Ecto neural progenitor cell (in vitro differentiated cells): Measurements from ENCODE around the gene KLRC3.
"Not testable (repeated sequence)": the region's sequence is repeated elsewhere in the genome, so short reads cannot be mapped to it uniquely, and the experiment has no call there.

Source experiments
- DNase-seq: peaks from one replicate; pipeline ENCODE4 v3.0.0-alpha.2; 2018; ENCODE audit warnings: low spot score

KLRC3 gene

GRCh38 chr12:10420334-10420733 is at the start of gene KLRC3:
TSS of gene KLRC3 (minus strand) at chr12:10420595. CDS start at chr12:10420550, 45 bp downstream.
- DNase-seq = not testable (repeated sequence)

DNA sequence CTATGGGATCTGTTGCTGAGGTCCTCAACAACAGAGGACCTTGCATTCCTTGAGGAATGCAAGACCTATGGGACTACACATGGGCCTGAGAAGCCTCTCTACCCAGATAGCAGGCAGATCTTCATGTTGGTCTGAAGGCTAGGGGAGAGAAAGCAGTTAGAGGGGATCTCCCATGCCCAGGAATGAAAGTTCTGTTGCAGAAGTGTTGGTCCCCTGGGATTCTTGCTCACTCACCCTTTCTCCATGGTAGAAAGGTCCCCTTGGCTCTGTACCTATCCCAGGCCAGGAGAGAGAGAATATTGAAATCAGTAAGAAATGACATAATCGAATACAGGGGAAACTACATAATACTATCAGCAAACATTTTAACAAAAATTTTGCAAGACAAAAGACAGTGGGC is 49.3 kb upstream of the KLRC3 start:
- DNase-seq = no peak

DNA sequence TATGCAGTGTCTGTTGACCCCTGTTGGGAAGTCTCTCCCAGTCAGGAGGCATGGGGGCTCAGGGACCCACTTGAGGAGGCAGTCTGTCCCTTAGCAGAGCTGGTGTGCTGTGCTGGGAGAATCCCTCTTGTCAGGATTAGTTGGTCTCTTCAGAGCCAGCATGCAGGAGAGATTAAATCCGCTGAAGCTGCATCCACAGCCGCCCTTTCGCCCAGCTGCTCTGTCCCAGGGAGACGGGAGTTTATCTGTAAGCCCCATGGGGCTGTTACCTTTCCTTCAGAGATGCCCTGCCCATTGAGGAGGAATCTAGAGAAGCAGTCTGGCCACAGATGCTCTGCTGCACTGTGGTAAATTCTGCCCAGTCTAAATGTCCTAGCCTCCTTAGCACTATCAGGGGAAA is 45.9 kb upstream of the KLRC3 start:
- peak; percentile 43 for DNase-seq

DNA sequence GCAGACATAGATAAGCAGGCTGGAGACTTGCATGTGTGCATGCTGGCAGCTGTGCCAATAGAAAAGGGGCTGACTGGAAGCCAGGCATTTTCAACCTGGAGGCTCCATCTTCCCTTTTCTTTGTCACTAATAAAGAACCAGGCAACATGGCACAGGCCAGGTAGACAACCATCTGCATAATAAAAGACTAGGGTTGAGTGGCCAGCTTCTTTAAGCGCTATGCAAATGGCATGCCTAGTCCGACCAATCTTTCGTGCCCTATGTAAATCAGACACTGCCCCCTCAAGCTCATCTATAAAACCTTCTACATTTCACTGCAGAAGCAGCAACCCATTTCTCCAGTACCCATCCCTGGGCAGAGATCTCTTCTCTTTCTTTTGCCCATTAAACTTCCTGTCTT is 37.4 kb upstream of the KLRC3 start:
- DNase-seq = no peak

GRCh38 chr12:10456856-10457255 is 36.5 kb upstream of the KLRC3 start:
- no peak for DNase-seq

DNA sequence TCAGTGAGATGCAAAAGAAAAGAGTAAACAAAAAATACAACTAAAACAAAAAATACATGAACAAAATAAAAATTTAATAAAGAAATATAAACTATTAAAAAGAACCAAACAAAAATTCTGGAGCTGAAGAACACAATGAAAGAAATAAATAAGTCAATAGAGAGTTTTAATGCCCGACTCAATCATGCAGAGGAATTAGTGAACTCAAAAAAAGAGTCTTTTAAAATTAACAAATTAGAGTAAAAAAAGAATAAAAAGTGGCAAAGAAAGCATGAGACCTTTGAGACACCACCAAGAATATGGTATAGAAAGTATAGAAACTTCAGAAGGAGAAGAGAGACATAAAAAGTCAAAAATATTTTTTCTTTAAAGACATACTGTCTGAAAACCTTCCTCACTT is 35.4 kb upstream of the KLRC3 start:
- no peak for DNase-seq

- DNase-seq = no peak
Measured at GRCh38 chr12:10454531-10454930, 34.1 kb upstream of the KLRC3 start.

DNA sequence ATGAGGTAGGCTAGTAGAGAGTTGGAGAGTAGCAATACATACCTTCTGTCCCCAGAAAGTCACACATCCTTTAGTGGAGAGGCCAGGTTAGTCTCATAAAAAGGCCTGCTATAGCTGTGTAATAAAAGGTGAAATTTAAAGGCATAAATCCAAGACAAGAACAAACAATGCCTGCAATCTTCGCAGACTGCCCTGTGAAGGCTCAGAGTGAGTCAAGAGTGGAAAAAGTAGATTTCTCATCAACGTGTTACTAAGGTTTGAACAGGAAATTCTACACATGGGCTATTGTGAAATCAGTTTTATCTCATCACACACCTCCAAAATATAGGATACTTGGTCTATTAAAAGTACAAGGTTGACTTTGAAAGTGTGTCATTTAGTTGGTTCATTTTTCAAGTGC is 32.8 kb upstream of the KLRC3 start, which contains the start of gene KLRC1:
Gene KLRC1, minus strand, starts transcription at position 222 of the 400 bp plus-strand sequence. CDS start 2,221 bp downstream, outside the sequence.
- no peak for DNase-seq

- DNase-seq = no peak
Measured at GRCh38 chr12:10448236-10448635, 27.8 kb upstream of the KLRC3 start.

DNA sequence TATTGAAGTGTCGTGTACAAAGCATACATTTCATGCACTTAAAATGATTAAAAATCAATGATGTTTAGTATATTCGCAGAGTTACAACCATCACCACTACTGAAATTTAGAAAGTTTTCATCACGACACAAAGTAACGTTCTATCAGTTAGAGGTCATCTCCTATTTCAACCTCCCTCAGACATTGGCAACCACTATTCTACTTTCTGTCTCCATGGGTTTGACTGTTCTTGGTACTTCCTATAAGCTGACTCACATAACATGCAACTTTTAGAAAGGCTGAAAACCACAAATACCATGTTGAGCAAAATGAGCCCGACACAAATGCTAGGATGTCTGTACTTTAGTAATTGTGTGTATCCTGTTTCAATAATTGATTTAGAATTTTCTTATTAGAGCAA is 25.7 kb upstream of the KLRC3 start:
- DNase-seq = not testable (repeated sequence)

DNA sequence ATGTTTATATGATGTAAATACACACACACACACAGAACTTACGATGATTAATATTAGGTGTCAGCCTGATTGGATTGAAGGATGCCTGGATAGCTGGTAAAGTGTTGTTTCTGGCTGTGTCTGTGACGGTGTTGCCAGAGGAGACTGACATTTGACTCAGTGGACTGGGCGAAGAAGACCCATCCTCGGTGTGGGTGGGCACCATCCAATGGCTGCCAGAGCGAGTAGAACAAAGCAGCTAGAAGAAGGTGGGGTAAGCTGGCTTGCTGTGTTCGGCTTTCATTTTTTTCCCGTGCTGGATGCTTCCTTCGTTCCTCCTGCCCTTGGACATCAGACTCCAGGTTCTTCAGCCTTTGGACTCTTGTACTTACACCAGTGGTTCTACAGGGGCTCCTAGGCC is 20.7 kb upstream of the KLRC3 start:
- DNase-seq = not testable (repeated sequence)

DNA sequence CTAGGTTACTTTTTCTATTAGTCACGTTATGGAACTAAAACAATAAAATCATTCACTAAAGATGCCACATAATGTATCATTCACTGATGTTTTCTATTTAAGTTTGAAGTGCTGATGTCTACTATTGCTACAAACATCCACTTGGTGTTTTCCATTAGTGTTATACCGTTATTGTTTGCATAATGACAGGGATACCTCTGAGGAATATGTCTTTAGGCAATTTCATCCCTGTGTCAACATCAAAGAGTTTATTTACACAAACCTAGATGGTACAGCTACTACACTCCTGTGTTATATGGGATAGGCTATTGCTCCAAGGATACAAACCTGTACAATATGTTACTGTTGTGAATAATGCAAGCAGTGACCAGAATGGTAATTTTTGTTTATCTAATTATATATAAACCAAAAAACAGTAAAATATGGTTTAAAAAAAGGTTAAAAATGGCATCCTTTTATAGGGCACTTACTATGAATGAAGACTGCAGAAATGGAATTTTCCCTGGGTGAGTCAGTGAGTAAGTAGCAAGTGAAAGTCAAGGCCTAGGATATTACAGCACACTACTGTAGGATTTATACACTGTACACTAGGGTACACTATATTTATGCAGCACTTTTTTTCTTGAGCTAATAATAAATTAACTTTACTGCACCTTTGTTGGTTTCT is 19.3 kb upstream of the KLRC3 start:
- DNase-seq = not testable (repeated sequence)

DNA sequence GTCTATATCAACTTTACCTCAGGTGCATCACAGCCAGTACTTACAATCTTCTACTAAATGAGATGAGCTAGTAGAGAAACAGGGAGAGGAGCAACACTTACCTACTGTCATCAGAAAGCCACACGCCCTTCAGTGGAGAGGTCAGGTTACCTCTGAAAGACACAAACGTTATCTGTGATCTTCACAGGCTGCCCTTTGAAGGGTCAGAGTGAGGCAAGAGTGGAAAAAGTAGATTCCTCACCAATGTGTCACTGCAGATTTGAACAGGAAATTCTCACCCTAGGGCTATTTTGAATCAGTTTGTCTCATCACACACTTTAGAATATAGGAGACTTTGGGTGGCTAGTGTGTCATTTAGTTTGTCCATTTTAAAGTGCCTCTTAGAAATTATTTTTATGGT is 17.2 kb upstream of the KLRC3 start:
- DNase-seq = not testable (repeated sequence)

- not testable (repeated sequence) for DNase-seq
Measured at GRCh38 chr12:10435816-10436215, 15.4 kb upstream of the KLRC3 start, which contains the start of gene KLRC2. TSS of gene KLRC2 (minus strand) at chr12:10436010. CDS start at chr12:10435986, 24 bp downstream.

GRCh38 chr12:10430623-10431022 is 10.2 kb upstream of the KLRC3 start:
- not testable (repeated sequence) for DNase-seq

DNA sequence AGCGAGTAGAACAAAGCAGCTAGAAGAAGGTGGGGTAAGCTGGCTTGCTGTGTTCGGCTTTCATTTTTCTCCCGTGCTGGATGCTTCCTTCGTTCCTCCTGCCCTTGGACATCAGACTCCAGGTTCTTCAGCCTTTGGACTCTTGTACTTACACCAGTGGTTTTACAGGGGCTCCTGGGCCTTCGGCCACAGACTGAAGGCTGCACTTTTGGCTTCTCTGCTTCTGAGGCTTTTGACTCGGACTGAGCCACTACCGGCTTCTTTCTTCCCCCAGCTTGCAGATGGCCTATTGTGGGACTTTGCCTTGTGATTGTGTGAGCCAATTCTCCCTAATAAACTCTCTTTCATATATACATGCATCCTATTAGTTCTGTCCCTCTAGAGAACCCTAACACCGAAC is 5.5 kb upstream of the KLRC3 start:
- not testable (repeated sequence) for DNase-seq

GRCh38 chr12:10424260-10424899 is 4.0 kb upstream of the KLRC3 start:
- not testable (repeated sequence) for DNase-seq

DNA sequence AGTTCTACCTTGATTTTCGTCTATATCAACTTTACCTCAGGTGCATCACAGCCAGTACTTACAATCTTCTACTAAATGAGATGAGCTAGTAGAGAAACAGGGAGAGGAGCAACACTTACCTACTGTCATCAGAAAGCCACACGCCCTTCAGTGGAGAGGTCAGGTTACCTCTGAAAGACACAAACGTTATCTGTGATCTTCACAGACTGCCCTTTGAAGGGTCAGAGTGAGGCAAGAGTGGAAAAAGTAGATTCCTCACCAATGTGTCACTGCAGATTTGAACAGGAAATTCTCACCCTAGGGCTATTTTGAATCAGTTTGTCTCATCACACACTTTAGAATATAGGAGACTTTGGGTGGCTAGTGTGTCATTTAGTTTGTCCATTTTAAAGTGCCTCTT is 1.8 kb upstream of the KLRC3 start:
- not testable (repeated sequence) for DNase-seq

- no peak for DNase-seq
Measured at GRCh38 chr12:10409392-10409791, 11.0 kb downstream of the KLRC3 start, which contains the start of gene KLRC4. TSS of gene KLRC4 (minus strand) at chr12:10409757. CDS start at chr12:10409575, 182 bp downstream.

DNA sequence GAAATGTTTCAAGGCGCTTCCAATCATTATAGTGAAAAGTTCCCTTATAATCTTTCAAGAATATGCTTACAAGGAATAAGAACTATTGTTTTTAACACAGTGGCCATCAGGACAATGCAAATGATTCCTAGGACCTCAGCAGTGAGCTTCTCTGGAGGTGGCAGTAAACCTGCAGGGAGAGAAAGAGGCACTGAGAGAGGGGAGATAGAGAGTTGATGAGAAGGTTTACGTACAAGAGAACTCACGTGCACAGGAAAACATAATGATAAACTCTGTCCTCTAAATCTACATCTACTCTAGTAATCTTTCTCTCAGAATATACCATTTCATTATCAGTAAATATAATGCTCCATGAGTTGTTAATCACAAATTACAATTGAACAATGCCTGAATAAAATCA is 11.6 kb downstream of the KLRC3 start:
- no peak for DNase-seq

GRCh38 chr12:10406725-10407124 is 13.7 kb downstream of the KLRC3 start:
- DNase-seq = no peak

DNA sequence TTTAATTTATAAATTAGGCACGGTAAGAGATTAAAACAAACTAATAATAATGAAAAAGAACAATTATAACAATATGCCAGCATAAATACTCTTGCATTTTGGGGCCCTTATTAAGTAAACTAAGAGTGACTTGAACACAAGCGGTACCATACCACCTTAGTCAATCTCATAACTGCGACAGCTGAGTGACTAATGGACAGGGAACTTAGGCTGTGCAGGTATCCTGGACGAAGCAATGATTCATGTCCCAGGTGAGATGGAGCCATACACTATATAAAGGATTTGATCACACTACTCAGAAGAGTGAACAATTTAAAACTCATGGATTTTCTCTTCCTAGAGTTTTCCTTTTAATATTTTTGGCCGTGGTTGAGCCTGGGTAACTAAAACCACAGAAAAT is 15.1 kb downstream of the KLRC3 start:
- no peak for DNase-seq

DNA sequence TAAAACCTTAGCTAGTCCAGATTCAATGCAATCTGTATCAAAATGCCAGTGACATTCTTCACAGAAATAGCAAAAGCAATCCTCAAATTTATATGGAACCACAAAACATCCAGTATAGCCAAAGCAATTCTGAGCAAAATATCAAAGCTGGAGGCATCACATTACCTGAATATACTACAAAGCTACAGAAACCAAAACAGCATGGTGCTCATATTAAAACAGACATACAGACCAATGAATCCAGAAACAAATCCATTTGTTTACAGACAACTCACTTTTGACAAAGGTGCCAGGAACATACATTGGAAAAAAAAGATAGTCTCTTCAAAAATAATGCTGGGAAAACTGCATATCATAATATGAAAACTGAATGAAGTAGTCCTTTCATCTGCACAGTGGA is 15.6 kb downstream of the KLRC3 start:
- DNase-seq = no peak
